Measurements from ENCODE around the gene TAF3.

TAF3 gene

GRCh38 chr10:8061274-8062211, 243.2 kb downstream of the TAF3 start:
- DNase-seq = no peak

DNA sequence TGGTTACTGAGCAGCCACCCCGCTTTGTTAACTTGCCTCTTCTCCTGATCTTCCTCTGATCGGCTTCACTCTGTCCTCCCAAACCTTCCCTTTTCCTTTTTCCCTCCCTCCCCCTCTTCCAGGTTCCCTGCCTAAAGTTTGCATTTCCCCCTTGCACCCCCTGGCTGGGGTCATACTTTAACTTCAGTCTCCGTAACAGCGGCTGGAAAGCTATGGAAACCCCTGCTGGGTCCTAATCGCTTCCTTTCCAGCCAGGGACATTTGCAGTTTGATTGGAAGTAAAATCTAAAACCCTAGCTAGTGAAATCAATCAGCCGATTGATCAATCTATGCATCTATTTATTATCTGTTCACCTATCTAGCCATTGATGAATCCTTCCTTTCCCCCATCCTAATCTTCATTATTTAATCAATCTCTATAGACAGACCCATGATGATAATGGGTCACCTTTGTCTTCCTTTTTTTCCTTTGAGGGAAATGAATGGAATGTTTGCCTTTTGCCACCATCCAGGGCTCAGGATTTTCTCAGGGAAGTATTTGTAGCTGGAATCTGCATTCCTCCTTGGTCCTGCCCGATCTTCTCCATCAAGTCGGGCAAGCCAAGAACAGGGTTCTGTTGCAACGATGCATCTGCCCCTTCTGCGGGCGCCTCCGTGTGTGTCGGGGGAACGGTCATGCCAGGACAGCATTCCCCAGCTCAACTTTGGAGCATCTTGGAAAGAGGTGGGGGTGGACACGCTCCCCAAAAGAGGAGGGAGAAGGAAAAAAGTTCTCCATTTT, 245.0 kb downstream of the TAF3 start:
- no peak for DNase-seq

GRCh38 chr10:8063935-8064334, 245.6 kb downstream of the TAF3 start:
- DNase-seq = no peak

GRCh38 chr10:8064436-8064835, 246.1 kb downstream of the TAF3 start:
- DNase-seq = no peak

DNA sequence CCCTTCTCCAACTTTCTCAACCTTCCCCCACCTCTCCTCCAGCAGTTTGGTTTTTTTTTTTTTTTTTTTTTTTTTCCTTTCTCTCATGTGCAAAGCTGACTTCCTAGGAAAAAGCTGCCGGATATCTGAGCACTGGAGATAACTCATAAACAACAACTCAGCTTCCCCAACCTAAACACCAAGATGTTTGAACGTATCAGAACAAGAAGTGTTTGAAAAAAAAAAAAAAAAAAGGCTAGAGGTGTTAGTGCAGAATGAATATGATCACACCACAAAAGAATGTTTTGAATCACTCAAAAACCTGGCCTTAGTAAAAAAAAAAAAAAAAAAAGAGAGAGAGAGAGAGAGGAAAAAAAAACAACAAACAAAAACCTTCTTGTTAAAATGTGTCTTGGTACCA, 247.3 kb downstream of the TAF3 start:
- DNase-seq = no peak

- no peak for DNase-seq
Observed at GRCh38 chr10:8066124-8066523, 247.8 kb downstream of the TAF3 start.
